Measurements from ENCODE around the gene OLIG3. TPM values are rescaled to one million over a fixed set of nuclear protein-coding genes. Genes with fewer than 3 reads are reported as not detected.

OLIG3 gene
- total and polyA plus RNA-seq, 9 donors, result not detected

DNA sequence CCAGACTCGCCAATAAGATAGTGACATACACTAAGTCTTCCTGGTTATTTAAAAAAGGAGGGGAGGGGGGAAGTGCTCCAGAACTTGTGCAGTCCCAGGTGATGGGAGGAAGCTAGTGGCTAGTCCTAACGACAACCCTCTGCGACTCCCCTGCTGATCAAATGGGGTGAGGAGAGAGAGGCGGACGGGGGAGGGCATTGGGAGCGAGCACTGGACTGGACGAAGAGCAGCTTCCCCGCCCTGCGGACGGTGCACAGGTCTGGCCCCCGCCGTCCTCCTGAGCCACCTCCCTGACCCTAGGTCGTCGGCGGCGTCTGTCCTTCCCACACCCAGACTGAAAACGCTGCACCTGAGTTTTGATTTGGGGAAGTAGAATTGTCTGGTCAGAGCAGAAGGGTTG is 2.2 kb upstream of the OLIG3 start:
- no peaks in the 10 kb centered on the region for H3K36me3 ChIP-seq (ENCODE audit: control insufficient read depth, insufficient read depth, low read length)
- no peak for DNase-seq
- H3K27me3 ChIP-seq (ENCODE audit: control insufficient read depth, insufficient read depth, low read length), result peaks cover 76% of the 10 kb centered on the region
- no peak overlapping the region for H3K4me3 ChIP-seq (ENCODE audit: low read length)
- peaks cover 21% of the 10 kb centered on the region for H3K4me1 ChIP-seq (ENCODE audit: control insufficient read depth, insufficient read depth, low read length)
- 3% methylated on average over 8 of the region's 17 CpGs for WGBS (ENCODE audit: insufficient coverage)
- H3K9me3 ChIP-seq (replicated peaks; ENCODE audit: control insufficient read depth, low read depth, low read length), result no peaks in the 10 kb centered on the region
- no peak overlapping the region for H3K27ac ChIP-seq (ENCODE audit: low read length)

DNA sequence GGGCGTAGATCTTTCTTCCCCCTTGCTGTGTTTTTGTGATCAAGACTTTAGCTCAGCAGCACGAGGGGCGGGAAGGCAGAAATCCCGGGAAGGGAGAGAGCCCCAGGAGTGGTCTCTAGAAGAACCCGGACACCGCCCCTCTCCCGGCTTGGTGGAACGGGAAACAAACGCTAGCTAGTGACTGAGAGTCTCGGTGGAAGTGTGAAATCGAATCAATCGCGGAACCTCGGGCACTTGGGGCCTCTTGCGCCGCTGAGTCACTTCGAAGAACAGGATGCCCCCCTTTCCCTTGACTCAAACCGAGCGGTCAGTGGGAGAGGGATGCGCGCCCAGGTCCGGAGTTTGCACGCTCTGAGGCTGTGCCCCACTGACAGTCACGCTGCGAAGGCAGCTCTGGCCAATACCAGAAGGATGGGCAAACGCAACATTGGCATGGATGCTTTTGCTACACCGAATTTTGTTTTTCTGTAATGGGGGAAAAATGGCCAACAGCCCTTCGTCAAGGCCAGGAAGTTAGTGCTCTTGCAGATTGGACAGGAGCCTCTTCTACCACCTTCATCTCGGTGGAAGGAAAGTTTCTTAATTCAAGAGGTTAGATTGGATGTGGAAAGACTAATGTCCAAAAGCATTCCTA is 1.6 kb upstream of the OLIG3 start:
- DNase-seq, result peak; percentile 24
- Histone ChIP-seq H3K9me3 (replicated peaks; ENCODE audit: control insufficient read depth, low read depth, low read length) (no peaks in the 10 kb centered on the region), H3K4me1 (ENCODE audit: control insufficient read depth, insufficient read depth, low read length) (peaks cover 21% of the 10 kb centered on the region), H3K27me3 (ENCODE audit: control insufficient read depth, insufficient read depth, low read length) (peaks cover 80% of the 10 kb centered on the region), H3K4me3 (ENCODE audit: low read length) (no peak overlapping the region), H3K36me3 (ENCODE audit: control insufficient read depth, insufficient read depth, low read length) (no peaks in the 10 kb centered on the region), H3K27ac (ENCODE audit: low read length) (no peak overlapping the region)
- WGBS (ENCODE audit: insufficient coverage), result 1% methylated on average over 23 of the region's 29 CpGs

DNA sequence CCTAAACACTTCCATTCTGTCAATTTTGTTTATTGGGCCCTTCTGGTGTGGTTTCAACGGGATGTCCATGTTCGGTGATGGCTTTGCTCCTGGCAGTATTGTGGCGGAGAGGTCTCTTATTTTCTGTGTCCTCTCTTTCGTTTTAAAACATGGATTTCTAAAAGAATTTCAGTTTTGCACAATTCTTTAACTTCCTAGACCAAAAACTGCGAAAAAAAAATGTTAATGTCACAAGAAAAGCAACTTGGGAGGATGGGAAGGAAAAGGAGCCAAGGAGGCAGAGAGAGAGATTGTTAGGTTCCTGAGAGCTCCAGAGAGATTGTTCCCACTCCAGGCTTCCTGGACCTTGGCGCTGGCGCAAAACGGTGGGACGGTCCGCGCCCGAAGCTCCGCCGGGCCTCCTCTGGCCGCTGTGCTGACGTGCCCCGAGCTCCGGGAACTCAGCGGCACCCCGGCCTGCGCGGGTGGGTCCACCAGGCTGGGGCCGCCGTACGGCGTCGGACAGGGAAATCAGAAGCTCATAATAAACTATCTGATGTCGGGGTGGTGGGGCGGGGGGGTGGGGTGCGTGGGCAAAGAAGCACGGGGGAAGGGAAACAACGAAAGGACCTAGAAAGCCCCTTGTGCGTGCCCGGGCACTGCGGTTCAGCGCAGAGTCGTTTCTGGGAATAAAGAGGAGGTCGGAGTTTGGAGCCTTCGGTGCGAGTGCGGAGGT is 951 bp upstream of the OLIG3 start:
- Histone ChIP-seq H3K4me1 (ENCODE audit: control insufficient read depth, insufficient read depth, low read length) (peaks cover 21% of the 10 kb centered on the region), H3K27ac (ENCODE audit: low read length) (no peak overlapping the region), H3K27me3 (ENCODE audit: control insufficient read depth, insufficient read depth, low read length) (peaks cover 87% of the 10 kb centered on the region), H3K9me3 (replicated peaks; ENCODE audit: control insufficient read depth, low read depth, low read length) (no peaks in the 10 kb centered on the region), H3K4me3 (ENCODE audit: low read length) (no peak overlapping the region), H3K36me3 (ENCODE audit: control insufficient read depth, insufficient read depth, low read length) (no peaks in the 10 kb centered on the region)
- DNase-seq, result no peak
- under 1% methylated on average over 28 of the region's 41 CpGs for WGBS (ENCODE audit: insufficient coverage)

DNA sequence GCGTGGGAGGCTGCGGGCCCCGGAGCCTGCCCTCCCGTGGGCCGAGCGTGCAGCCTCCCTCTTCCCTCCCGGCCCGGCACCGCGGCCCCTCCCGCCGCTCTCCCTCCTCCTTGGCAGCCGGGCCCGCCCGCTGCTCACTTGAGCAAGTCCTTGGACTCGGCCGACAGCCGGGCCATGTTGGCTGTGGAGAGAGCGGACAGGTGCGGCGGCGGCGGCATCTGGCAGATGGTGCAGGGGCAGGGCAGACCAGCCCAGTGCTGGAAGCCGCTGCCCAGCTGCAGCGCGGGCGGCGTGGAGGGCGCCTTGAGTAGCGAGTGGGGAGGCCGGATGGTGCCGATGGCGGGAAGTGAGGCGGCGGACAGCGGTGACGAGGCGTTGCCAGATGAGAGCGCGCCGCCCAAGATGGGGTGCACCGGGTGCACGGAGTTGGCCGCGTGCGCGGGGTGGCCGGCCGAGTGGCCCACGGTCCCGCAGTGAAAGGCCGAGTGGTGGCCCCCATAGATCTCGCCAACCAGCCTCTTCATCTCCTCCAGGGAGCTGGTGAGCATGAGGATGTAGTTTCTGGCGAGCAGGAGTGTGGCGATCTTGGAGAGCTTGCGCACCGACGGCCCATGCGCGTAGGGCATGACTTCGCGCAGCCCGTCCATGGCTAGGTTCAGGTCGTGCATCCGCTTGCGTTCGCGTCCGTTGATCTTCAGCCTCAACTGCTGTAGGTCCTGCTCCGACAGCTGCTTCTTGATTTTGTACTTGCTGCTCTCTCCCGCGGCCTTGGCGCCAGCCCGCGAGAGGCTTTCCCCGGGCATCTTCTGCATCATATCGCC is 766 bp downstream of the OLIG3 start:
- no peaks in the 10 kb centered on the region for H3K36me3 ChIP-seq (ENCODE audit: control insufficient read depth, insufficient read depth, low read length)
- 1% methylated on average over 67 of the region's 77 CpGs for WGBS (ENCODE audit: insufficient coverage)
- H3K27ac ChIP-seq (ENCODE audit: low read length), result no peak overlapping the region
- H3K9me3 ChIP-seq (replicated peaks; ENCODE audit: control insufficient read depth, low read depth, low read length), result no peaks in the 10 kb centered on the region
- no peak overlapping the region for H3K4me3 ChIP-seq (ENCODE audit: low read length)
- H3K27me3 ChIP-seq (ENCODE audit: control insufficient read depth, insufficient read depth, low read length), result peaks cover 98% of the 10 kb centered on the region
- peak; percentile 32 for DNase-seq
- peaks cover 33% of the 10 kb centered on the region for H3K4me1 ChIP-seq (ENCODE audit: control insufficient read depth, insufficient read depth, low read length)

DNA sequence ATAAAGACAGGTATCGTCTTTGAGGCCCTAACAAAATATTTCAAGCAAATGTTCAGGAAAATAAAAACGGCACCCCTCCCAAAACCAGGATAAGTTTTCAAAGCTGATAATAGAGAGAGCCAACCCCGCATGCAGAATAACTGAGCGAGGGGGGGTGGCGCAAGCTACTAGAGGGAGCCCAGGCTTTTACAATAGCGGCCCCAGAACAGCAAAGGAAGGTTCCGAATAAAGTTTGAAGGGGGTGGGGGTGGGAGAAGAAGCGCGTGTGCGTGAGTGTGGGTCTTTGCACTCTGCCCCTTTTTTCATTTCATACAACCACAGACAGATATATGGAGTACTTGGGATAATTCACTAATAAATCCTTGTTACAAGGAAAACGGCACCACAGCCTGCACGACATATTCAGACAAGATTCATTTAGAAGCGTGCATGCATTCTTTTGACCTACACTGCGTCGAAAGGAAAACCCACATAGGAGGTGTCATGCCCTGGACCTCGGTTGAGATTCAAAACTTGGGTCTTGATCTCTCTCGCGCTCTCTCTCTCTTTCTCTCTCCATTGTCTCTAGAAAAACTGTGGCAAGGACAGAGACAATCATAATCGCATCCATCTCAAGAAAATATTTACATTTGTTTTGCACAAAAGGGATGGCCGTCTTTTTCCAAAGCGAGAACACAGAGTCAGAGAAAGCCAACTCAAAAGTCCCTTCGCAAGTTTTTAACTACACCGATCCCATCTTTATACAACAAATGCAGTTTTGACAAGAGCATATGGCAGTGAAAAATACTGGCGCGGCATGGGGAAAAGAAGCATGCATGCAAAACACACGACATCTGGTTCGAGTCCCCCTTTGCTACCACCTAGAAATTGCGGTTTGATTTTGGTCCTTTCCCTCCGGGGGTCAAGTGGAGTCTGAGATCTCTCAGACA is 1.6 kb downstream of the OLIG3 start:
- 2% methylated on average over 13 of the region's 29 CpGs for WGBS (ENCODE audit: insufficient coverage)
- no peaks in the 10 kb centered on the region for H3K9me3 ChIP-seq (replicated peaks; ENCODE audit: control insufficient read depth, low read depth, low read length)
- no peak for DNase-seq
- H3K36me3 ChIP-seq (ENCODE audit: control insufficient read depth, insufficient read depth, low read length), result no peaks in the 10 kb centered on the region
- no peak overlapping the region for H3K4me3 ChIP-seq (ENCODE audit: low read length)
- peaks cover 98% of the 10 kb centered on the region for H3K27me3 ChIP-seq (ENCODE audit: control insufficient read depth, insufficient read depth, low read length)
- H3K27ac ChIP-seq (ENCODE audit: low read length), result no peak overlapping the region
- H3K4me1 ChIP-seq (ENCODE audit: control insufficient read depth, insufficient read depth, low read length), result peaks cover 31% of the 10 kb centered on the region

DNA sequence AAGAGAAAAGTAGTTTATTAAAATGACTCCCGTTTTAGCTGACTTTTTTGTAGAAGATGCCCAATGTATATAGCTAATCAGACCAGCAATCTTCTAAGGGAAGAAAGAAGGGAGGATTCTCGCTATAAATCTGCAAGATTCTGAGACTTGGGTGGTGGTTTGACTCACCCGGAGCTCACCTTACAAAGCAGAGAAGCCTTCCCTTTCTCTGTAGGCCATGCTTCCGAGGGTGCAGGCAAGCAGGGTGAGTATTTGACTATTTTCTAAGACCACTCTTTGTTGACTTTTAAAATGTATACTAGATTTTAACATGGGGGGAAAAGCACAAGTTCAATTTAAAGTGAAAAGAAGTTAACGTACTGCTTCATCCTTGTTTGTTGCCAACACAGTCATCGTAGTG is 2.7 kb downstream of the OLIG3 start:
- H3K27ac ChIP-seq (ENCODE audit: low read length), result no peak overlapping the region
- WGBS (ENCODE audit: insufficient coverage), result no CpG with 5 or more reads among the region's 6 CpGs

DNA sequence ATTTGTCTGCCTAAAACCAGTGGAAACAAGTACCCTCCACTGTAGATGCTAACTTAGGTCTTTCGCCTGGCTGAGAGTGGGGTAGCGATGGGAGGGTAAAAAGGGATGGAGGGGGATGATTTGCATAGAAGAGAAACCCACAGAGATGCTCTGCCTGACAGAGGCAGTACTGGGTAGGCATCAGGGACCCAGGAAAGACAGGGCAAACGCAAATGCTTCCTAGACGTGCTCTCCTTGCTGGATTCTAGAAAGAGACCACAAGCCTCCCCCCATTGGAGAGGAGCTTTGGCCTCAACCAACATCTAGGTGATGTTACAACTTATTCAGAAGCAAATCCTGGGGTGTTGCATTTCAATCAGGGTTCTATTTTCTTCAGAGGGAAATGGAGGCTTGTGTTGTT is 3.2 kb downstream of the OLIG3 start:
- H3K27ac ChIP-seq (ENCODE audit: low read length), result no peak overlapping the region
- peaks cover 26% of the 10 kb centered on the region for H3K4me1 ChIP-seq (ENCODE audit: control insufficient read depth, insufficient read depth, low read length)
- DNase-seq, result no peak
- 17% methylated on average over 1 of the region's 4 CpGs for WGBS (ENCODE audit: insufficient coverage)
- H3K36me3 ChIP-seq (ENCODE audit: control insufficient read depth, insufficient read depth, low read length), result no peaks in the 10 kb centered on the region
- H3K27me3 ChIP-seq (ENCODE audit: control insufficient read depth, insufficient read depth, low read length), result peaks cover 95% of the 10 kb centered on the region
- H3K9me3 ChIP-seq (replicated peaks; ENCODE audit: control insufficient read depth, low read depth, low read length), result no peaks in the 10 kb centered on the region
- no peak overlapping the region for H3K4me3 ChIP-seq (ENCODE audit: low read length)

More for the DNA sequence above, 2.7 kb downstream of the OLIG3 start:
- Histone ChIP-seq H3K4me1 (ENCODE audit: control insufficient read depth, insufficient read depth, low read length) (peaks cover 26% of the 10 kb centered on the region), H3K4me3 (ENCODE audit: low read length) (no peak overlapping the region), H3K9me3 (replicated peaks; ENCODE audit: control insufficient read depth, low read depth, low read length) (no peaks in the 10 kb centered on the region), H3K36me3 (ENCODE audit: control insufficient read depth, insufficient read depth, low read length) (no peaks in the 10 kb centered on the region), H3K27me3 (ENCODE audit: control insufficient read depth, insufficient read depth, low read length) (peaks cover 97% of the 10 kb centered on the region)
- no peak for DNase-seq

DNA sequence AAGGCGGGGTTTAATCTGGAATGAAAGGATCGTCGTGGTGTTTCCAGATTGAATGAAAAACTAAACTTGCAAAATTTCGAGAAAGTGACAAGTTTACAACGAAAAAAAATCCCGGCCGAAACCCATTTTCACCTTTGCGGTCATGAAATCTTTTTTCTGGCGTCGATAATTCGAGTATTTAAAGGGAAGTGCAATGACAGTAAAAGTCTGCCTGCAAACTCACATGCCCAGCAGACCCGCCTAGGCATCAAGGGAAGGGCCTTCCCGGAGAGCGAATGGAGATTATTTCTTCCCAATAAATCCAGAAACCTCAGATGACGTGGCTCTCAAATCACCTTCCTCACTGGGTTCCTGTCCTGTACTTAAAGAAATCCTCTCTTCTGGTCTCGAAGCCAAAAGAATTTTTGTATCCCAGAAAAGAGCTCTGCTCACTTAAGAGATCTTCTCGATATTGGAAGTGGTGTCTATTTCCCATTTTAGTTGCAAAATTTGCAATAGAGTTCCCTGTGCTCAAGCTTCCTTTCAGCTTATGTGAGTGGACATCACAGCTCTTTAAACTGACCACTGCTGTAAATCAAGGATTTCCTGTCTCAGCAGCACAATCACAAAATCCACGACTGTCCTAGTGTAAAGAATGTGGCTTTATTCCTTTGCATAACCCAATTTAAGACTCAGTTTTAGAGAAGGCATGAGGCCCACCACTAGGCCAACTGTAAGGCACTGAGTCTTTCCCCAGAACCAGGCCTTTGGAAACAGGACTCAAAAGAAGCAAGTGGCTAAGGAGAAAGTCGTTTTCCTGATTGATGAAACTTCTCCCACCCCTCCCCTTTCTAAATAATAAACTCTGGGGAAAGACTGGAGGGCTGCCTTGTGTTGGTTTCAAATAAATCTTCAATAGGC is 3.9 kb downstream of the OLIG3 start:
- 27% methylated on average over 10 of the region's 19 CpGs for whole genome bisulfite sequencing (ENCODE audit: insufficient coverage)
- Histone ChIP-seq H3K9me3 (replicated peaks; ENCODE audit: control insufficient read depth, low read depth, low read length) (no peaks in the 10 kb centered on the region), H3K4me1 (ENCODE audit: control insufficient read depth, insufficient read depth, low read length) (peaks cover 26% of the 10 kb centered on the region), H3K36me3 (ENCODE audit: control insufficient read depth, insufficient read depth, low read length) (no peaks in the 10 kb centered on the region), H3K27ac (ENCODE audit: low read length) (no peak overlapping the region), H3K27me3 (ENCODE audit: control insufficient read depth, insufficient read depth, low read length) (peaks cover 92% of the 10 kb centered on the region), H3K4me3 (ENCODE audit: low read length) (no peak overlapping the region)
- no peak for DNase-seq

Measured in muscle of leg (tissue), 11 donors.